Lower lobe of right lung (tissue), 2 donors: ENCODE data around the gene MAPT. TPM values are rescaled to one million over a fixed set of nuclear protein-coding genes. Genes with fewer than 3 reads are reported as not detected.

Experiments
- ATAC-seq, 2 donors: fragments of 200-7000 bp; cut with Tn5 transposase; one replicate each; pipeline ENCODE4 v1.9.1; 2020 to 2022; ENCODE audit warnings: mild to moderate bottlenecking in 2 of 2, moderate library complexity in 2 of 2
- DNase-seq: peaks from one replicate; pipeline ENCODE4 v3.0.0-alpha.2; 2020
- H3K27ac ChIP-seq: fragments of 200-600 bp; one replicate; pipeline ENCODE4 v1.8.0; 2022
- H3K27me3 ChIP-seq: fragments of 200-600 bp; one replicate; pipeline ENCODE4 v1.8.0; 2022; ENCODE audit warnings: low read depth
- H3K36me3 ChIP-seq: fragments of 200-600 bp; one replicate; pipeline ENCODE4 v1.8.0; 2022; ENCODE audit warnings: mild to moderate bottlenecking
- H3K4me1 ChIP-seq: fragments of 200-600 bp; one replicate; pipeline ENCODE4 v1.8.0; 2022
- H3K4me3 ChIP-seq: fragments of 200-600 bp; one replicate; pipeline ENCODE4 v1.8.0; 2022; ENCODE audit warnings: mild to moderate bottlenecking
- H3K9me3 ChIP-seq: fragments of 200-600 bp; one replicate; pipeline ENCODE4 v1.8.0; 2022
- intact Hi-C: fragments of 100-400 bp; cut with DNase I; formaldehyde crosslinking; loops from one replicate; pipeline ENCODE4 v1.11.0; 2022
- total RNA-seq: library from RNA; stranded (reverse); fragmentation: NEBNext Ultra II Directional; extraction: Animal tissue kit (Norgen Biotek cat#: 25700); gene quantifications from one replicate; pipeline ENCODE4 v1.2.1, GENCODE V29; 2021
- TF ChIP-seq, protein P1 (sequence below): fragments of 200-600 bp; IDR thresholded peaks from one replicate; pipeline ENCODE4 v1.8.0; 2022; ENCODE audit warnings: antibody characterized with exemption, mild to moderate bottlenecking
- donor health status: DM: no; HTN: yes; CAD: no; lungs with severe emphysema.

MAPT gene
- total RNA-seq, 1 donor from 2014 or later, result 5.5 TPM

DNA sequence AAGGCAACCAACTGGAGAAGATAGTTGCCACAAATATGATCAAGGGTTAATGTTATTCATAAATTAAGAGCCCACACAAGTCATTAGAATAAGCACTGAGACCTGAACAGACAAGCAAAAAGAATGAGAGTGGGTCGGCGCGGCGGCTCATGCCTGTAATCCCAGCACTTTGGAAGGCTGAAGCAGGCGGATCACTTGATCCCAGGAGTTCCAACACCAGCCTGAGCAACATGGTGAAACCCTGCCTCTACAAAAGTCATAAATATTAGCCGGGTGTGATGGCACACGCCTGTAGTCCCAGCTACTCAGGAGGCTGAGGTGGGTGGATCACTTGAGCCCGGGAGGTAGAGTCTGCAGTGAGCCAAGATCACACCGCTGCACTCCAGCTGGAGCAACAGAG, 64.0 kb downstream of the MAPT start:
- TF ChIP-seq, protein P1, sequence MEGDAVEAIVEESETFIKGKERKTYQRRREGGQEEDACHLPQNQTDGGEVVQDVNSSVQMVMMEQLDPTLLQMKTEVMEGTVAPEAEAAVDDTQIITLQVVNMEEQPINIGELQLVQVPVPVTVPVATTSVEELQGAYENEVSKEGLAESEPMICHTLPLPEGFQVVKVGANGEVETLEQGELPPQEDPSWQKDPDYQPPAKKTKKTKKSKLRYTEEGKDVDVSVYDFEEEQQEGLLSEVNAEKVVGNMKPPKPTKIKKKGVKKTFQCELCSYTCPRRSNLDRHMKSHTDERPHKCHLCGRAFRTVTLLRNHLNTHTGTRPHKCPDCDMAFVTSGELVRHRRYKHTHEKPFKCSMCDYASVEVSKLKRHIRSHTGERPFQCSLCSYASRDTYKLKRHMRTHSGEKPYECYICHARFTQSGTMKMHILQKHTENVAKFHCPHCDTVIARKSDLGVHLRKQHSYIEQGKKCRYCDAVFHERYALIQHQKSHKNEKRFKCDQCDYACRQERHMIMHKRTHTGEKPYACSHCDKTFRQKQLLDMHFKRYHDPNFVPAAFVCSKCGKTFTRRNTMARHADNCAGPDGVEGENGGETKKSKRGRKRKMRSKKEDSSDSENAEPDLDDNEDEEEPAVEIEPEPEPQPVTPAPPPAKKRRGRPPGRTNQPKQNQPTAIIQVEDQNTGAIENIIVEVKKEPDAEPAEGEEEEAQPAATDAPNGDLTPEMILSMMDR, result no peak
- H3K36me3 ChIP-seq, result no peaks in the 10 kb centered on the region
- no peak overlapping the region for H3K27ac ChIP-seq
- H3K4me3 ChIP-seq, result no peak overlapping the region
- no peaks in the 10 kb centered on the region for H3K9me3 ChIP-seq
- H3K4me1 ChIP-seq, result no peaks in the 10 kb centered on the region
- no peak for DNase-seq
- ATAC-seq, result no peak
- no peaks in the 10 kb centered on the region for H3K27me3 ChIP-seq
- intact Hi-C loops, result no loop called here

DNA sequence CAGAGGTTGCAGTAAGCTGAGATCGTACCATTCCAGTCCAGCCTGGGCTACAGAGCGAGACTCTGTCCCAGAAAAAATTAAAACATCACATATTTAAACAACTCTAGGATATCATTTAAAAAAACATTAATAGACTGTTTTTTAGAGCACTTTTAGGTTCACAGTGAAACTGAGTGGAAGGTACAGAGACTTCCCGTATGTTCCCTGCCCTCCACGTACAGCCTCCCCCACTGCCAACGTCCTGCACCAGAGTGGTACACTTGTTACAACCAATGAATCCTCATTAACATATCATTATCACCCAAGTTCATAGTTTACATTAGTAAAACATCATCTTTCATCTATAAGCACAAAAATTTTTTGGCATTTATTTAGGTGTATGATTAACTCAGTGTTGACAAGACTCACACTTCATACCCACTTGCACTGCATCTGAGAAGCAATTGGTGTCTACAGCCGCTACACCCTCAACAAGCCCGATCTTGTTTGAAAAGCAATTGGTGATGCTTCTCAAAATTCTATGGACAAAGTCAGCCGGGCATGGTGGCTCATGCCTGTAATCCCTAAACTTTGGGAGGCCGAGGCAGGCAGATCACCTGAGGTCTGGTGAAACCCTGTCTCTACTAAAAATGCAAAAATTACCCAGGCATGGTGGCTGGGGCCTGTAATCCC, 64.8 kb downstream of the MAPT start:
- Histone ChIP-seq H3K36me3 (no peaks in the 10 kb centered on the region), H3K27ac (no peak overlapping the region), H3K9me3 (no peaks in the 10 kb centered on the region), H3K4me1 (no peaks in the 10 kb centered on the region), H3K4me3 (no peak overlapping the region), H3K27me3 (no peaks in the 10 kb centered on the region)
- DNase-seq (no peak), ATAC-seq (no peak)
- intact Hi-C loops, result no loop called here
- TF ChIP-seq, protein P1, result no peak

DNA sequence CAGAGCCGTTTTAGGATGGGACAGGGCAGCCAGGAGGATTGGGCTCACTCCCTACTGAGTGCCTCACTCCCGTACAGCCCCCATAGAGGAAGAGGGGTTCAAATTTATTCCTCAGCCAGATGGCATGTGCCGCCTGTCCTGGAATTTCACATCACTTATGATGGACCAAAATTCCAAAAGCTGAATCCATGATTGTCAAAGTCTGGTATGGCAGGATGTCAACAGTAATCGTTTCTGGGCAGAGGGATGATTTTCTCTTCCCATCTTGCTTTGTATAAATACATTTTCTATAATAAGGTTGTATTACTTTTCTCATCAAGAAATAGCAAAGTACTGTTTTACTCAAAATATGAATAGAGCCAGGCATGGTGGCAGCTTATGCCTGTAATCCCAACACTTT, 66.0 kb downstream of the MAPT start:
- Histone ChIP-seq H3K4me1 (no peaks in the 10 kb centered on the region), H3K4me3 (no peak overlapping the region), H3K9me3 (no peaks in the 10 kb centered on the region), H3K36me3 (no peaks in the 10 kb centered on the region), H3K27me3 (no peaks in the 10 kb centered on the region), H3K27ac (no peak overlapping the region)
- no peak for ATAC-seq
- no peak for DNase-seq
- TF ChIP-seq, protein P1, result no peak
- intact Hi-C loops, result no loop called here

DNA sequence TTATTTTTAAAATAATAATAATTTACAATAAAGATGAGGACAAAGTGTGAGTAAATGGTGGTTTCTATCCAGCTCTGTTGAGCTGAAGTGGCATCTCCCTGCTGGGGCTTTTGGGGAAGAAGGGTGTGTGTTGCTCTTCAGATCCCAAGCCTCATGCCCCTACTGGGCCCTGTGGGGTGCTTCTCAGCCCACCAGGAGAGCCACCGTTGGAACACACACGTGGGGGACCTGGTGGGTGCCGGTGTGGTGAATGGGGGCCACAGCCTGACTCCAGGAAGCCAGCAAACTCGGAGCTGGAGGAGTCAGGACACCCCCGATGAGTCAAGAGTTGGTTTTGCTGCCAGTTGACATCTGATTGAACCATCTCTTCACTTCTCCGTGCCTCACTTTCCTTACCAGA, 66.9 kb downstream of the MAPT start:
- no peaks in the 10 kb centered on the region for H3K36me3 ChIP-seq
- DNase-seq (no peak), ATAC-seq (no peak)
- intact Hi-C loops, result no loop called here
- TF ChIP-seq, protein P1, result no peak
- H3K27ac ChIP-seq, result no peak overlapping the region
- no peaks in the 10 kb centered on the region for H3K9me3 ChIP-seq
- H3K27me3 ChIP-seq, result no peaks in the 10 kb centered on the region
- no peak overlapping the region for H3K4me3 ChIP-seq
- H3K4me1 ChIP-seq, result no peaks in the 10 kb centered on the region

DNA sequence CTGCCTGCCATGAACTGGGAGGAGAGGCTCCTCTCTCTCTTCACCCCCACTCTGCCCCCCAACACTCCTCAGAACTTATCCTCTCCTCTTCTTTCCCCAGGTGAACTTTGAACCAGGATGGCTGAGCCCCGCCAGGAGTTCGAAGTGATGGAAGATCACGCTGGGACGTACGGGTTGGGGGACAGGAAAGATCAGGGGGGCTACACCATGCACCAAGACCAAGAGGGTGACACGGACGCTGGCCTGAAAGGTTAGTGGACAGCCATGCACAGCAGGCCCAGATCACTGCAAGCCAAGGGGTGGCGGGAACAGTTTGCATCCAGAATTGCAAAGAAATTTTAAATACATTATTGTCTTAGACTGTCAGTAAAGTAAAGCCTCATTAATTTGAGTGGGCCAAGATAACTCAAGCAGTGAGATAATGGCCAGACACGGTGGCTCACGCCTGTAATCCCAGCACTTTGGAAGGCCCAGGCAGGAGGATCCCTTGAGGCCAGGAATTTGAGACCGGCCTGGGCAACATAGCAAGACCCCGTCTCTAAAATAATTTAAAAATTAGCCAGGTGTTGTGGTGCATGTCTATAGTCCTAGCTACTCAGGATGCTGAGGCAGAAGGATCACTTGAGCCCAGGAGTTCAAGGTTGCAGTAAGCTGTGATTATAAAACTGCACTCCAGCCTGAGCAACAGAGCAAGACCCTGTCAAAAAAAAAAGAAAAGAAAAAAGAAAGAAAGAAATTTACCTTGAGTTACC, 68.0 kb downstream of the MAPT start:
- no peaks in the 10 kb centered on the region for H3K9me3 ChIP-seq
- H3K36me3 ChIP-seq, result no peaks in the 10 kb centered on the region
- H3K4me1 ChIP-seq, result no peaks in the 10 kb centered on the region
- no peak overlapping the region for H3K4me3 ChIP-seq
- TF ChIP-seq, protein P1, result no peak
- ATAC-seq (no peak), DNase-seq (no peak)
- H3K27ac ChIP-seq, result no peak overlapping the region
- peaks cover 5% of the 10 kb centered on the region for H3K27me3 ChIP-seq
- intact Hi-C loops, result no loop called here
